Effector memory CD4-positive, alpha-beta T cell (primary cell): ENCODE data around the gene PNPLA8.

ENCODE experiments used
- DNase-seq, 3 donors: peaks; one replicate each; pipeline ENCODE4 v3.0.0-alpha.2; 2020
- H3K27ac ChIP-seq: 2 replicates; pipeline ENCODE4 v1.7.0; 2013; ENCODE audit warnings: mild to moderate bottlenecking, low read length, moderate library complexity; ENCODE audit not compliant: insufficient read depth, poor library complexity, severe bottlenecking
- H3K27me3 ChIP-seq: replicated peaks from 2 replicates; pipeline ENCODE4 v1.7.0; 2013; ENCODE audit warnings: mild to moderate bottlenecking, low read length; ENCODE audit not compliant: insufficient read depth, control insufficient read depth, poor library complexity, severe bottlenecking
- H3K36me3 ChIP-seq: 2 replicates; pipeline ENCODE4 v1.7.0; 2013; ENCODE audit warnings: mild to moderate bottlenecking, low read length, moderate library complexity; ENCODE audit not compliant: control insufficient read depth, insufficient read depth
- H3K4me1 ChIP-seq: 2 replicates; pipeline ENCODE4 v1.7.0; 2013; ENCODE audit warnings: low read length, mild to moderate bottlenecking; ENCODE audit not compliant: control insufficient read depth, insufficient read depth, poor library complexity, severe bottlenecking
- H3K4me3 ChIP-seq: 2 replicates; pipeline ENCODE4 v1.7.0; 2013; ENCODE audit warnings: low read length, low read depth, mild to moderate bottlenecking; ENCODE audit not compliant: insufficient read depth, poor library complexity, severe bottlenecking
- H3K9me3 ChIP-seq: 2 replicates; pipeline ENCODE4 v1.7.0; 2013; ENCODE audit warnings: mild to moderate bottlenecking, low read length, moderate library complexity; ENCODE audit not compliant: control insufficient read depth

The PNPLA8 gene

DNA sequence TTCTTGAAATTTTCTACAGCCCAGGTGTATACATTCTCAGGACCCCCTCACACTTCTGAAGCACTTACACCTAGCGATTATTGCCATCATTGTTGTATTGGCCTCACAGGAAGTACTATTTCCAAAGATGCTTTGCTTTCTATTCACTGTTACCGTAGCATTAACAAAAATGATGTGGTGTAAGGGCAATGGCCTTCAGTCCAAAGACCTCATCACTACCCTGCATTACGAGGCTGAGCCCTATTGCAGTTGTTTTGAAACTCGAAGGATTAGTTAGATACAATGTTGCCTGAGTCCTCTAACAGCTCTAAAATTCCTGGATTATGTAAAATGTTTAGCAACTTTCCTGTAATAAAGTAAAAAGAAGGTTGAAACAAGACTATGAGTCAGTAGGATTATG lies 72.6 kb downstream of the PNPLA8 start:
- H3K27me3 ChIP-seq: peaks cover 32% of the 10 kb centered on the region
- no peak for DNase-seq
- H3K27ac ChIP-seq: no peak overlapping the region
- H3K9me3 ChIP-seq: no peaks in the 10 kb centered on the region
- no peaks in the 10 kb centered on the region for H3K36me3 ChIP-seq
- H3K4me1 ChIP-seq: peaks cover 7% of the 10 kb centered on the region
- H3K4me3 ChIP-seq: no peak overlapping the region

DNA sequence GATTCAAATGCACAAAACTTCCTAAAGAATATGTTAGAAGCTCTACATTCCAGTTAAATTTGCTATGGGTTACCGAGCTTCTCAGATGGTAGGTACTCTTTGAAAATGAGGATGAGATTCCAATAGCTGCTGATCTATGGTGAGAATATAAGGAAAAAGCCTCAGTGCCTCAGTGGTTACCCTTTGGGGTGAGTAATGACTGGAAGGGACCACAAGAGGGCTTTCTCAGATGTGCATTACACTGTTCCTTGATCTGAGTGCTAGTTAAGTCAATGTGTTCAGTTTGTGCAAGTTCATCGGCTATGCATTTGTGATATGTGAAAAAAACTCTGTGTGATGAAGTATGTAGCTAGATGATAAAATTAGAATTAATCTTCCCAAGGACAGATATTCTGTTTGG lies 73.2 kb downstream of the PNPLA8 start:
- peaks cover 7% of the 10 kb centered on the region for H3K4me1 ChIP-seq
- H3K9me3 ChIP-seq: no peaks in the 10 kb centered on the region
- H3K36me3 ChIP-seq: no peaks in the 10 kb centered on the region
- peaks cover 30% of the 10 kb centered on the region for H3K27me3 ChIP-seq
- no peak overlapping the region for H3K4me3 ChIP-seq
- H3K27ac ChIP-seq: no peak overlapping the region
- no peak for DNase-seq

DNA sequence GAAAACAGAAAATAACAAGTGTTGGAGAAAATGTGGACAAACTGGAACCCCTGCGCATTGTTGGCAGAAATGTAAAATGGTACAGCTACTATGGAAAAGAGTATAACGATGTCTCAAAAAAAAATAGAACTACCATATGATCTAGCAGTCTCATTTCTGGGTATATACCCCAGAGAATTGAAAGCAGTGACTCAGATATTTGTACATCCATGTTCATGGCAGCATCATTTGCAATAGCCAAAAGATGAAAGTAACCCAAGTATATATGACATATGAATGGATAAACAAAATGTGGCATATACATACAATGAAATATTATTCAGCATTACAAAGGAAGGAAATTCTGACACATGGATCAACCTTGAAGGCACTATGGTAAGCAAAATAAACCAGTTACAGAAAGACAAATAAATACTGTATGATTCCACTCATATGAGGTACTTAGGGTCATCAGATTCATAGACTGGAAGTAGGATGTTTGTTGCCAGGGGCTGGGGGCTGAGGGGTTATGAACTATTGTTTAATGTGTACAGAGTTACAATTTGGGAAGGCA lies 74.6 kb downstream of the PNPLA8 start:
- H3K4me1 ChIP-seq: peaks cover 6% of the 10 kb centered on the region
- no peak overlapping the region for H3K27ac ChIP-seq
- peaks cover 20% of the 10 kb centered on the region for H3K27me3 ChIP-seq
- no peak for DNase-seq
- H3K9me3 ChIP-seq: no peaks in the 10 kb centered on the region
- H3K4me3 ChIP-seq: no peak overlapping the region
- no peaks in the 10 kb centered on the region for H3K36me3 ChIP-seq

DNA sequence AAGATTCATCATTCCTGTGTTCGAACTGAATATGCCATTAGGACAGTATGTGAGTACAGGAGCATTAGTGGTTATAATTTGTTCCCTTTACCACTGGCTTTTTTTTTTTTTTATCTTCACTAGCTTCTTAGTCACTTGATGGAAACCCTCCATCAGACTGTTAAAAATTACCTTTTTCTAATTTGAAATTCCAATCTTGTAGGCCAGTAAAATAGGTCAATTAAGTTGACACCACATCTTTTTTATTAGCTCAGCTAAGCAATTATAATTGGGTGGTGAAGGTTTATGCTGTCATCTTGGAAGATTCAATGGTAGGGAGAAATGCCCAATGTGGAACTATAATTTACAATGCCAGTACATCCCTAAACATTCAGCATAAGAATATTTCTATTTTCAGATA lies 75.8 kb downstream of the PNPLA8 start:
- H3K27ac ChIP-seq: no peak overlapping the region
- peaks cover 10% of the 10 kb centered on the region for H3K27me3 ChIP-seq
- H3K4me3 ChIP-seq: no peak overlapping the region
- H3K4me1 ChIP-seq: peaks cover under 1% of the 10 kb centered on the region
- no peaks in the 10 kb centered on the region for H3K9me3 ChIP-seq
- no peak for DNase-seq
- no peaks in the 10 kb centered on the region for H3K36me3 ChIP-seq

DNA sequence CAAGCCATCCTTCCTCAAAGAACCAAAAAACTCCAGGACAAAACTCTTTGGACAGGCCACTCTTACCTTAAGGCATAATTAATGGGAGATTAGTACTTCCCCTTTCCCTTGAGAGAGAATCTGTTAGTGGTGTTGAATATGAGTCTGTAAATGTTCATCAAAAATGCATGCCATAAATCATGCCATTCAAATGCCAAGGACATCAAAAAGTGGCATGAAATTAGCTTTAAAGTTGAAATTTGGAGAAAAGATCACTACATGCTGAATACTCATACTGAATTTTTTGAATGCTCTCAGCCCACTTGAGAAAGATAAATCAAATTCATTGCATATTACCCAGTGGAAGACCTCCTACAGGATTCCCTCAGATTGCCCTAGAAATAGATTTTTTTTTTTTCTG lies 76.4 kb downstream of the PNPLA8 start:
- no peak for DNase-seq
- no peak overlapping the region for H3K4me3 ChIP-seq
- peaks cover 4% of the 10 kb centered on the region for H3K27me3 ChIP-seq
- H3K27ac ChIP-seq: no peak overlapping the region
- no peaks in the 10 kb centered on the region for H3K9me3 ChIP-seq
- no peaks in the 10 kb centered on the region for H3K36me3 ChIP-seq
- H3K4me1 ChIP-seq: no peaks in the 10 kb centered on the region

DNA sequence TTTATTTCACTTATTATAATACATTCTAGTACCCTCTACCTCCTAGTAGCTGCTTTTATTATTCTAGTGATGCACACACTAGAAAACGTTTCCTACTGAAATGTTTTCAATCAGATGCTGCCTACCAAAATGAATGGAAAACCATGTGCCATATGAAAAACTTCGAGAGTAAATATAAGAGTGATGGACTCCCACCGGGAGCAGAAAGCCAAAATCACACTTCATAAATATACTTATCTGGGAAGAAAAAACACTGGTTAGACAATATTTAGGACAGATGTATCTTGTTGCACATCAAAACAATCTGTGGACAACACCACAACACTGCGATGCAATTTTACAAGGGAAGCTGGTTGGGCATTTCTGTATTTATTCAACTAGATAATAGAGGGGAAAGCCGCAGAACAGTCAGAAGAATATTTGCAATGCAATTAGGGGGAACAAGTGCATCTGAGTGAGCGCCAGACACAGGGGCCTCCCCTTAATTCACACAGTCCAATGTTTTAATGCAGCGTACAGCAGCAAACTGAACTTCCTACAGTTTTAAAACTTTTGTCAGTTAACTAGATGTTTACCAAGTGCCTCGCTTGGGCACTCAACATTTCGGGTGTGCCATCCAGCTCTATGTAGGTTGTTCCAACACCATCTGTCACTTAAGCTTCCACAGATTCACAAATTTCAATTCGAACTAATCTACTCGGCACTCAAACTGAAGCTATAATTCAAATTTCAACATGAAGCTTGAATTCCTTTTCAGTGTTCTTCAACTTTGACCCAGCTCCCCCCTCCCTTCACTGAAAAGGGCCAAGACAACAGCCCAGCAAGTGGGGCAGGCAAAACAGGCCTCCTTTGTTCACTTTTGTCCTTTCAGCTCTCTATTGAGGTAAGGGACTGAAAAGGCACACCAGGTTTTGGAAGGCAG lies 77.1 kb downstream of the PNPLA8 start:
- H3K27me3 ChIP-seq: peaks cover 4% of the 10 kb centered on the region
- DNase-seq: no peak
- H3K4me3 ChIP-seq: no peak overlapping the region
- H3K4me1 ChIP-seq: no peaks in the 10 kb centered on the region
- H3K9me3 ChIP-seq: no peaks in the 10 kb centered on the region
- H3K36me3 ChIP-seq: no peaks in the 10 kb centered on the region
- H3K27ac ChIP-seq: no peak overlapping the region

DNA sequence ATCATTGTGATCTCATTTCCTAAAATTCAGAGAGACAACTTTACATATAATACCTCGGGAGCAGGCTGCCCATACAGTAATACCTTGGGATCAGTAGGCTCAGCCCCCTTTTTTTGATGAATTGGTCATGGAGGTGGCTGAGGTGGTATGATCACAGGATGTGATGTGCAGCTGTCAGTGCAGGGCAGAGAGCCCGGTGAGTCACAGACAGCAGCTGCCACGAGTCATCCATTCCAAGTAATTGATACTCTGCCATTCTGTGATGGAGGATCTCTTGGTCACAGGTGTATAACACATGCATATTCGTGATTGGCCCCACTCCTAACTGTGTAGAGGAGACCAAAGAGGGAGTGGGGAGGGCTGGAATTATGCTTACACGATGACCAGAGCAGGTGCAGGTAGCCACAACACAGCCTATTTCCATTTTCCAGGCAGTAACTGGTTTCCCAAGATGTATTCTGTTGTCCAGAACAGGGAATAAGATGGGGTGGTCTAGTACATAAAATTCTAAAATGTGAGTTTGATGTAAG lies 83.8 kb downstream of the PNPLA8 start:
- no peak overlapping the region for H3K27ac ChIP-seq
- DNase-seq: no peak
- no peaks in the 10 kb centered on the region for H3K9me3 ChIP-seq
- H3K36me3 ChIP-seq: no peaks in the 10 kb centered on the region
- no peaks in the 10 kb centered on the region for H3K4me1 ChIP-seq
- H3K4me3 ChIP-seq: no peak overlapping the region
- H3K27me3 ChIP-seq: no peaks in the 10 kb centered on the region

DNA sequence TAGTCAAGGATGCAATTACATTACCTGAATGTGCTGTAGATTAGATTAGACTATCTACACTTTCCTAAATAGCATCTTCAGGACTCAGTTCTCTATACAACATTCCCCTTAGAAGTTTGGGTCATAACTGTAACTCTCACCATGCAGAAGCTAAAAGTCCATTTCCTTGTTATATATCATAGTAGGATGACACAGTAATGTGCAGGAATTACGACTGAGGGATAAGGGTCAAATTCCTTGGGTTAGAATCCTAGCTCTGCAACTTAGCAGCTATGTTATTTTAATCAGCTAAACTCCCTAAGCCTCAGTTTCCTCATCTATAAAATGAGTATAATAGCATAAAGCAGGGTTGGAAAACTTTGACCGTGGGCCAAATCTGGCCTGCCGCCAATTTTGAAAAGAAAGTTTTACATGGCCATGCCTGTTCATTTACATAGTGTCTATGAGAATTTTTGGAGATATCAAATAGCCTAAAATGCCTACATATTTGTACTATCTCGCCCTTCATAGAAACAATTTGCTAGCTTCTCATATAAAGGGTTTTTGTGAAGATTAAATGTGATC lies 84.5 kb downstream of the PNPLA8 start:
- Histone ChIP-seq H3K36me3 (no peaks in the 10 kb centered on the region), H3K4me1 (no peaks in the 10 kb centered on the region), H3K27ac (no peak overlapping the region), H3K9me3 (no peaks in the 10 kb centered on the region), H3K4me3 (no peak overlapping the region), H3K27me3 (no peaks in the 10 kb centered on the region)
- no peak for DNase-seq

DNA sequence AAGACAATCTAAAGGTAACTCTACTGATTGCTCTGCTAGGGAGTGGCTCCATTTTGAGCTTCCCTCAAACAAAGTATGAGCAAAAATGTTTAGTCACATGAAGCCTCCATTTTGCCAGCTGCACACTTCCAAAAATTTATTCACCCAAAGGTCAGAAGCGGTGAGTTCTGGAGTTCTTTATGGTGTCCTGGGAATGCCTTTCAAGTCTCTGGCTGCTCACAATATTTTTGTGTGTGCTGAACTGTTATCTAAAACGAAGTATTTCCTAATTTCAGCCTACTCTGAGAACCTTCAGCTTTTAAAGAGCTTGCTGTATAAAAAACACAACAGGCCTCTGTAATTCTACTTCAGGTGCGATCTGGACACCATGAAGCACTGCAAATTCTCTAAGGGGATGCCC lies 85.3 kb downstream of the PNPLA8 start:
- no peak overlapping the region for H3K4me3 ChIP-seq
- H3K9me3 ChIP-seq: no peaks in the 10 kb centered on the region
- no peaks in the 10 kb centered on the region for H3K4me1 ChIP-seq
- H3K27me3 ChIP-seq: no peaks in the 10 kb centered on the region
- no peak for DNase-seq
- no peaks in the 10 kb centered on the region for H3K36me3 ChIP-seq
- H3K27ac ChIP-seq: no peak overlapping the region

DNA sequence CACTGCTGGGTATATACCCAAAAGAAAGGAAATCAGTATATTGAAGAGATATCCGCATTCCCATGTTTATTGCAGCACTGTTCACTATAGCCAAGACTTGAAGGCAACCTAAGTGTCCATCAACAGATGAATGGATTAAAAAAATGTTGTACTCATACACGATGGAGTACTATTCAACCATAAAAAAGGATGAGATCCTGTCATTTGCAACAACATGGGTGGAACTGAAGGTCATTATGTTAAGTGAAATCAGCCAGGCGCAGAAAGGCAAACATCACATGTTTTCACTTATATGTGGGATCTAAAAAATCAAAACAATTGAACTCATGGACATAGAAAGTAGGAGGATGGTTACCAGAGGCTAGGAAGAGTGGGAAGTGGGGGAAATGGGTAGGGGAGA lies 89.0 kb downstream of the PNPLA8 start:
- H3K9me3 ChIP-seq: no peaks in the 10 kb centered on the region
- DNase-seq: no peak
- no peak overlapping the region for H3K4me3 ChIP-seq
- no peaks in the 10 kb centered on the region for H3K4me1 ChIP-seq
- no peak overlapping the region for H3K27ac ChIP-seq
- H3K36me3 ChIP-seq: no peaks in the 10 kb centered on the region
- H3K27me3 ChIP-seq: no peaks in the 10 kb centered on the region
